Small intestine (tissue), 7 donors: Measurements from ENCODE around the gene MAST4. TPM values are rescaled to one million over a fixed set of nuclear protein-coding genes. Genes with fewer than 3 reads are reported as not detected.

ENCODE experiments used
- DNase-seq, 2 donors: peaks; one replicate each; pipeline versions ENCODE4 v3.0.0 to v3.0.0-alpha.2; 2013
- FAIRE-seq: peaks from 2 replicates; lab custom pipeline; 2012; peaks lifted over from hg19 to GRCh38; lab: Jason Lieb, UNC
- H3K27ac ChIP-seq, 3 donors: one replicate each; pipeline ENCODE4 v1.5.1; 2013; ENCODE audit warnings: low read length in 2 of 3, mild to moderate bottlenecking in 2 of 3, control low read depth in 1 of 3, inconsistent platforms in 1 of 3, low read depth in 1 of 3, moderate library complexity in 1 of 3
- H3K27me3 ChIP-seq, 3 donors: one replicate each; pipeline ENCODE4 v1.6.1; 2013; ENCODE audit warnings: low read length in 3 of 3, inconsistent platforms in 1 of 3; ENCODE audit not compliant: control insufficient read depth in 3 of 3, insufficient read depth in 3 of 3
- H3K36me3 ChIP-seq, 3 donors: one replicate each; pipeline ENCODE4 v1.6.1; 2013; ENCODE audit warnings: low read length in 3 of 3, inconsistent platforms in 1 of 3, low read depth in 1 of 3, mild to moderate bottlenecking in 1 of 3, moderate library complexity in 1 of 3; ENCODE audit not compliant: control insufficient read depth in 3 of 3, insufficient read depth in 2 of 3
- H3K4me1 ChIP-seq, 3 donors: one replicate each; pipeline ENCODE4 v1.6.1; 2013; ENCODE audit warnings: low read length in 2 of 3, inconsistent platforms in 1 of 3, low read depth in 1 of 3, mild to moderate bottlenecking in 1 of 3, moderate library complexity in 1 of 3; ENCODE audit not compliant: control insufficient read depth in 3 of 3, insufficient read depth in 2 of 3
- H3K4me3 ChIP-seq, 3 donors: one replicate each; pipeline ENCODE4 v1.5.1; 2013; ENCODE audit warnings: low read length in 3 of 3, control low read depth in 1 of 3, inconsistent platforms in 1 of 3, low read depth in 1 of 3, mild to moderate bottlenecking in 1 of 3, moderate library complexity in 1 of 3
- H3K9me3 ChIP-seq, 2 donors: one replicate each; pipeline ENCODE4 v1.6.1; 2013; ENCODE audit warnings: low read depth in 1 of 2, low read length in 1 of 2; ENCODE audit not compliant: control insufficient read depth in 2 of 2, insufficient read depth in 1 of 2
- WGBS, 3 donors: extraction: QIAGEN DNeasy Blood & Tissue Kit; methylation state at CpG; one replicate each; pipeline ENCODE4 v1.1.7; 2013; 5-methylcytosine and 5-hydroxymethylcytosine counted together
- polyA plus RNA-seq, 4 donors: library from polyadenylated mRNA; stranded (reverse) in 3 of 4; unstranded in 1 of 4; fragments of 200-250 nt in 3 of 4; fragments of 120-200 nt in 1 of 4; gene quantifications; one replicate each; pipeline versions ENCODE4 v1.2.1 to v1.2.3, GENCODE V29; 2013
- donor health status: healthy with polysubstance abuse.
- donor health status: control.
- donor health status: control.
- donor health status: Bipolar disorder and iron deficiency.
- donor health status: healthy.

MAST4 gene
- polyA plus RNA-seq, 4 donors, result 3.0 to 16.4 (median 4.5) TPM

DNA sequence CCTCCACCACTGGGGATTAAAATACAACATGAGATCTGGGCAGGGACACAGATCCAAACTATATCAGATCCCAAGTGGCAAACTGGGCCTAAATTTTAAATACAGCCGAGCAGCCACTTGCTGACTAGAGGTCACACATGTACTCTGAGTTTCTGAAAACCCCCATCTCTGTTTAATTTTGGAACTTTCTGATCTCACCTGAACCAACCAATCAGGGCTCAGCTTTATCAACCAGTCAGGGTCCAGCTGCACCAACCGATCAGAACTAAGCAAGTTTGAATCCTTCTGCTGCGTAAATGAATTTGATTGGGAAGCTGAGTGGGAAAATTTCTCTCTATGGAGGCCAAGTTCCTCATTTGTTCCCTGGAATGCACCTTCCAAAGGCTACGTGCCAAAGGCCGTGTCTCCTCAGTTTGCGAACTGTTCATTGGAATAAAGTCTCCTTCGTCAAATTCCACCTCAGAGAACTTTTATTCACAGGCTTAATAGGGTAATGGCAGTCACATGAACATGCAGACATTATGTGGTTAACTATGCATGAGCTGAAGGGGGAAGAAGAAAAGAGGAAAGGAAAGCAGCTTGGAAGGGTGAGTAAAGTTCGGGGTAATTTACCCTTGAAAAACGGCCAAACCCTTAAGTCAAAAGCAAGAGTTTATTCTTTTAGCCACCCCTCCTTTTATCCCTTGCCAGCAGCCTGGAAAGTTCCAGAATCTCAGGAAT lies 596.7 kb downstream of the MAST4 start:
- Histone ChIP-seq H3K36me3 (no peaks in the 10 kb centered on the region), H3K4me3 (no peak overlapping the region), H3K27me3 (no peaks in the 10 kb centered on the region), H3K9me3 (peaks cover 0 to 5% of the 10 kb centered on the region in 2 donors), H3K27ac (peak overlapping the region in 2 of 3 donors; percentile 4 to 48), H3K4me1 (peaks cover 0 to 4% (median 0%) of the 10 kb centered on the region in 3 donors)
- no peak for DNase-seq
- FAIRE-seq, result no peak
- 38 to 53% (median 50%) methylated on average over 9 of the region's 9 CpGs for WGBS, 3 donors

DNA sequence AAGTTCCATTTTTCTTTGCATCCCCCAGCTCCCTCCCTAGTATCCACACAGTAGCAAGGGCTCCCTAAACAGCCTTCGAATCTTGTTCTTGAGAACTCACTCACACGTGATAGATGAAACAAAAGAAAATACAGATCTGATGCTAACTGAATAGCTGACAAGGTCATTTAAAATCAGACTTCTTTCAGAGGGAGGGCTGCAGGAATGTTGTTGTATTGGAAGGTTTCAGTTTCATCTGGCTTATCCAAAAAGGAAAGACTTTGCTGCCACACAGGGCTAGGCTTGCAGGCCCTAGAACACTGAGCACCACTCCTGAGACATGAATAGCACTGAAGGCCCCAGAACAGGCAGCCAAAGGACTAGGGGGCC lies 597.2 kb downstream of the MAST4 start:
- Histone ChIP-seq H3K36me3 (no peaks in the 10 kb centered on the region), H3K9me3 (peaks cover 0 to 5% of the 10 kb centered on the region in 2 donors), H3K4me3 (no peak overlapping the region), H3K27ac (peak overlapping the region in 2 of 3 donors; percentile 4 to 48), H3K4me1 (peaks cover 0 to 4% (median 0%) of the 10 kb centered on the region in 3 donors), H3K27me3 (no peaks in the 10 kb centered on the region)
- DNase-seq (no peak), FAIRE-seq (no peak)
- WGBS, 3 donors, result 32 to 51% (median 40%) methylated on average over 2 of the region's 2 CpGs

GRCh38 chr5:67194166-67194565 lies 598.0 kb downstream of the MAST4 start:
- H3K27me3 ChIP-seq, result no peaks in the 10 kb centered on the region
- no peak overlapping the region for H3K27ac ChIP-seq
- peaks cover 0 to 5% of the 10 kb centered on the region in 2 donors for H3K9me3 ChIP-seq
- H3K4me3 ChIP-seq, result no peak overlapping the region
- H3K4me1 ChIP-seq, result peaks cover 0 to 4% (median 0%) of the 10 kb centered on the region in 3 donors
- FAIRE-seq, result no peak
- H3K36me3 ChIP-seq, result no peaks in the 10 kb centered on the region
- no peak for DNase-seq
- 78 to 86% (median 86%) methylated on average over 3 of the region's 3 CpGs for WGBS, 3 donors

DNA sequence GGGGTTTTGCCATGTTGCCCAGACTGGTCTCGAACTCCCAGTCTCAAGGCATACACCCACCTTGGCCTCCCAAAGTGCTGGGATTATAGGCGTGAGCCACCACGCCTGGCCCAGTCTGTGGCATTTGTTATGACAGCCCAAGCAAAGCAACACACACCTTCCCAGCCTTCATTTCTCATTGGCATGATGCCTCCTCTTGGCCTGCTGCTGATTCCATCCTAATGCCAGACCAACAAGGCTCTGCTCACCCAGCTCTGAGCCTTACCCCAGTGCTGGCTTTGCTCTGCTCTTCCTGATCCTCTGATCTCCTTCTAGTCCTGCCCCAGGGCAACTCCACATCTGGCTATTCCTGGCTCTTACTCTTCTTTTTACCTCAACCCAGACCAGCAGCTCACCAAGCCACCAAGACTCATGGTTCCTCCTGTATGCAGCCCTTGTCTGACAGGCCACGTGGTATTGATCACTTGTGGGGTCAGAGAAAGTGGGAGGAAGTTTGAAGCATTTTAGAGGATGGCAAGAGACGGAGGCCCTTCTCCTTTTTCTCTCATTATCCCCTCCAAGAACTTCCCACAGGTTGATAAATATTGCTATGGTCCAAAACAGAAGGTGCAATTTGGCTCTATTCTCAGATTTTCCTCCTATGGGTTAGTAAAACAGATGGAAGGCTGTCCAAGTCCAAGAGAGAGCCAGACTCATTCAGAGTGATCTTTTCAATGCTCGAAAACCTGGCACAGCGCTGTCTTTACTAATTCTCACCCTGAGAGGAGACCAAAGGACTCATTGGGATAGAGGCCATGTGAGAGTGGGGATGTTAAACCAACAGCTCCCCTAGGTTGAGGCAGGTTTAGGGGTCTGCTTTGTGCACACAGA lies 599.4 kb downstream of the MAST4 start:
- H3K27me3 ChIP-seq, result no peaks in the 10 kb centered on the region
- no peak overlapping the region for H3K27ac ChIP-seq
- 83 to 92% (median 89%) methylated on average over 7 of the region's 7 CpGs for WGBS, 3 donors
- FAIRE-seq, result no peak
- no peak for DNase-seq
- peaks cover 0 to 5% of the 10 kb centered on the region in 2 donors for H3K9me3 ChIP-seq
- no peaks in the 10 kb centered on the region for H3K36me3 ChIP-seq
- H3K4me1 ChIP-seq, result peaks cover 0 to 4% (median 0%) of the 10 kb centered on the region in 3 donors
- H3K4me3 ChIP-seq, result no peak overlapping the region

DNA sequence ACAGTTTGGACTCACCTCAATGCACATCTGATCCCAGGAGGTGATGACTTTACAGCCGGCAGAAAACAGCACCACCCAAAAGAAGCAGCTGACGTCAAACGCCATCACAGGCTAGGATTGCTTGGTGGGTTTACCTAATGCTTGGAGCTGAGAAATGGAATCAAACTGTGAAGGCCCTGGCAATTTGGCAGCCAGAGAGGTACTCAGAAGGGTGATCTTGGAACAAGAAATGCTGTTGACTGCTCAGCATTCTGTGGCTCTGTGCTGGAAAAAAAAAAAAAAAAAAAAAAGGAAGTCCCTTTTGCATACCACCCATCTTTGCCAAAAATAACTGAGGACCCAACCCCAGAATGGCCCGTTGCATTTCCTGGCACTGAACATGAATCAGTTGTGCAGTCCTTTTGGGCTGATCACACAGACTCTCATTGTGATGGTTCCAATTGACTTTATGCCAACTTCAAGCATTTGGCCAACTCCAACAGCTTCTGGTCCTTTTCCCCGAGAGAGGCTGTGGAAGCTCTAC lies 600.4 kb downstream of the MAST4 start, which contains the start of gene CD180:
Gene CD180, minus strand, starts transcription at position 263 of the 523 bp plus-strand sequence. Its CDS starts 158 bp downstream, at position 105.
- Histone ChIP-seq H3K27ac (no peak within 1 kb of the TSS), H3K4me1 (peaks cover 0 to 4% (median 0%) of the 10 kb centered on the region in 3 donors), H3K36me3 (no peaks in the 10 kb centered on the region), H3K27me3 (no peaks in the 10 kb centered on the region), H3K9me3 (peaks cover 0 to 8% of the 10 kb centered on the region in 2 donors), H3K4me3 (no peak within 1 kb of the TSS)
- DNase-seq (no peak), FAIRE-seq (no peak)
- 62 to 82% (median 75%) methylated on average over 5 of the region's 5 CpGs for WGBS, 3 donors

- Histone ChIP-seq H3K36me3 (no peaks in the 10 kb centered on the region), H3K27me3 (no peaks in the 10 kb centered on the region), H3K9me3 (peaks cover 0 to 5% of the 10 kb centered on the region in 2 donors), H3K4me3 (no peak overlapping the region), H3K27ac (no peak overlapping the region), H3K4me1 (peaks cover 0 to 4% (median 0%) of the 10 kb centered on the region in 3 donors)
- 83 to 94% (median 84%) methylated on average over 1 of the region's 1 CpG for WGBS, 3 donors
- DNase-seq (no peak), FAIRE-seq (no peak)
Observed at GRCh38 chr5:67197536-67197935, 601.3 kb downstream of the MAST4 start.

GRCh38 chr5:67198917-67199316 lies 602.7 kb downstream of the MAST4 start:
- peaks cover 0 to 4% of the 10 kb centered on the region in 2 donors for H3K9me3 ChIP-seq
- DNase-seq, result no peak
- H3K36me3 ChIP-seq, result no peaks in the 10 kb centered on the region
- H3K4me3 ChIP-seq, result no peak overlapping the region
- WGBS, 3 donors, result 65 to 83% (median 74%) methylated on average over 1 of the region's 1 CpG
- no peaks in the 10 kb centered on the region for H3K4me1 ChIP-seq
- H3K27ac ChIP-seq, result no peak overlapping the region
- no peaks in the 10 kb centered on the region for H3K27me3 ChIP-seq
- FAIRE-seq, result no peak

- no peaks in the 10 kb centered on the region for H3K4me1 ChIP-seq
- no peaks in the 10 kb centered on the region for H3K36me3 ChIP-seq
- peaks cover 0 to 4% of the 10 kb centered on the region in 2 donors for H3K9me3 ChIP-seq
- no peak overlapping the region for H3K27ac ChIP-seq
- H3K4me3 ChIP-seq, result no peak overlapping the region
- no peaks in the 10 kb centered on the region for H3K27me3 ChIP-seq
- FAIRE-seq (no peak), DNase-seq (no peak)
Observed at GRCh38 chr5:67199859-67200258, 603.7 kb downstream of the MAST4 start.
